ENCODE data around the gene TSPAN5.

- TF ChIP-seq CTCF (IDR thresholded peaks at IDR 0.05; ENCODE audit: insufficient read depth, low read depth, low read length) (no peak), EZH2 (IDR thresholded peaks at IDR 0.05; ENCODE audit: insufficient read depth, low read length) (no peak)
These were observed 77.3 kb downstream of the TSPAN5 start for GRCh38 chr4:98581126-98581525.
